BJ (cell line): ENCODE results near the gene RASL10A. TPM values are rescaled to one million over a fixed set of nuclear protein-coding genes. Genes with fewer than 3 reads are reported as not detected.

Source experiments
- CTCF ChIA-PET: fragments of 350-600 bp; formaldehyde crosslinking; extraction: SDS; loops from one replicate; lab custom pipeline; 2021; ENCODE audit warnings: antibody characterized with exemption, inconsistent platforms; lab: Yijun Ruan, JAX
- POLR2A ChIA-PET: fragments of 300-600 bp; sonication (Branson Sonifier 250); formaldehyde crosslinking; extraction: SDS; loops from one replicate; lab custom pipeline; 2021; ENCODE audit warnings: antibody characterized with exemption; lab: Charles Lee
- DNase-seq: peaks from one replicate; pipeline ENCODE4 v3.0.0-alpha.2; 2011; ENCODE audit warnings: low read depth
- H3K27me3 ChIP-seq: 2 replicates; pipeline ENCODE4 v1.6.0; 2011; ENCODE audit warnings: low read length; ENCODE audit not compliant: control insufficient read depth, insufficient read depth
- H3K36me3 ChIP-seq: 2 replicates; pipeline ENCODE4 v1.5.1; 2011; ENCODE audit warnings: low read length; ENCODE audit not compliant: control insufficient read depth, insufficient read depth
- H3K4me3 ChIP-seq: 2 replicates; pipeline ENCODE4 v1.5.1; 2011; ENCODE audit warnings: low read depth, mild to moderate bottlenecking, control low read depth, low read length
- CTCF ChIP-seq: IDR thresholded peaks from 2 replicates; pipeline ENCODE4 v1.5.1; 2011; ENCODE audit warnings: low read depth, mild to moderate bottlenecking, control low read depth, inconsistent platforms, low read length, moderate library complexity; ENCODE audit not compliant: insufficient read depth
- polyA plus RNA-seq: library from polyadenylated mRNA; depleted of rRNA; stranded (reverse); fragments of >200 nt; gene quantifications from 2 replicates; pipeline ENCODE4 v1.2.3, GENCODE V29; 2011

Gene RASL10A
- polyA plus RNA-seq, 1 experiment = 0.16 TPM

DNA sequence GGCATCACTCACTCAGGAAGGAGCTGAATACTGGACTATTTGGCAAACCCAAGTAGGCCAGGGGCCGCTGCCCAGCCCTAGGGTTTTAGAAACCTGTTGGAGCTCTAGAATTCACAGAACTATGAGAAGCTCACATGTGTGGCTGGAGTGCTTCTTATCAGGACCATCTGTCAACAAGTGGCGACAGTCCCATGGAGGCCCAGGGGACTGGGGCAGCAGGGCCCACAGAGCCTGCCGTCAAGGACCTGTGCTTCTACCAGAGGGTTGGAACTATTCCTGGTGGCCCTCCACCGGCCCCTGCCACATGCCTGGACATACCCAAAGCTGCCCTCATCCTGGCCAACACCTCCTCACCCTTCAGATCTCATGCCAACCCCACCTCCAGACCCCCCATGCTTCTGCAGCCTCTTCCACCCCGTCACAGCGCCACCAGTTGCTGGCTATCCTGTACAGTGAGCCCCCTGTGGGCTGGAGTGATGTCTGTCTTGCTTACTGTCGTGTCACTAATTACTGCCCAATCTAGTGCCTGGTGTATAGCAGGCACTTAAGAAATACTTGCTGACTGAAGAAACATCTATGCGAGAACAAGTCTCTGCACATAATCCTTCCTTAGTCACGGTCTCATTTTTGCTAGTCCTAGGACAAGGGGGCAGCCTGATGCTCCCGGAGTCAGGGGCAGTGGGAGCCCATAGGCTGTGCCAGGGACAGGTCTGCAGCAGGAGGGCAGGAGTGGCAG lies 27.2 kb upstream of the RASL10A start:
- no peak for DNase-seq
- Histone ChIP-seq H3K27me3 (no peaks in the 10 kb centered on the region), H3K4me3 (no peak overlapping the region), H3K36me3 (peaks cover 27% of the 10 kb centered on the region)
- ChIA-PET CTCF (interaction anchor here (1.0 to 2.0 kb wide), 2 partner anchors 16 to 17 kb away, joined by 3 to 8 read pairs; no protein-coding TSS in a partner anchor), POLR2A (no interaction called here)
- no peak for TF ChIP-seq CTCF

GRCh38 chr22:29342177-29342576 lies 26.7 kb upstream of the RASL10A start:
- no peak for TF ChIP-seq CTCF
- H3K4me3 ChIP-seq = no peak overlapping the region
- peaks cover 24% of the 10 kb centered on the region for H3K36me3 ChIP-seq
- POLR2A ChIA-PET = no interaction called here
- no peaks in the 10 kb centered on the region for H3K27me3 ChIP-seq
- CTCF ChIA-PET = interaction anchor here (2.0 kb wide), 1 partner anchor 17 kb away, joined by 8 read pairs; no protein-coding TSS in a partner anchor
- DNase-seq = no peak

GRCh38 chr22:29341849-29342127 lies 26.3 kb upstream of the RASL10A start:
- no peak overlapping the region for H3K4me3 ChIP-seq
- no peak for TF ChIP-seq CTCF
- H3K27me3 ChIP-seq = no peaks in the 10 kb centered on the region
- no peak for DNase-seq
- CTCF ChIA-PET = no interaction called here
- peaks cover 26% of the 10 kb centered on the region for H3K36me3 ChIP-seq
- POLR2A ChIA-PET = no interaction called here

DNA sequence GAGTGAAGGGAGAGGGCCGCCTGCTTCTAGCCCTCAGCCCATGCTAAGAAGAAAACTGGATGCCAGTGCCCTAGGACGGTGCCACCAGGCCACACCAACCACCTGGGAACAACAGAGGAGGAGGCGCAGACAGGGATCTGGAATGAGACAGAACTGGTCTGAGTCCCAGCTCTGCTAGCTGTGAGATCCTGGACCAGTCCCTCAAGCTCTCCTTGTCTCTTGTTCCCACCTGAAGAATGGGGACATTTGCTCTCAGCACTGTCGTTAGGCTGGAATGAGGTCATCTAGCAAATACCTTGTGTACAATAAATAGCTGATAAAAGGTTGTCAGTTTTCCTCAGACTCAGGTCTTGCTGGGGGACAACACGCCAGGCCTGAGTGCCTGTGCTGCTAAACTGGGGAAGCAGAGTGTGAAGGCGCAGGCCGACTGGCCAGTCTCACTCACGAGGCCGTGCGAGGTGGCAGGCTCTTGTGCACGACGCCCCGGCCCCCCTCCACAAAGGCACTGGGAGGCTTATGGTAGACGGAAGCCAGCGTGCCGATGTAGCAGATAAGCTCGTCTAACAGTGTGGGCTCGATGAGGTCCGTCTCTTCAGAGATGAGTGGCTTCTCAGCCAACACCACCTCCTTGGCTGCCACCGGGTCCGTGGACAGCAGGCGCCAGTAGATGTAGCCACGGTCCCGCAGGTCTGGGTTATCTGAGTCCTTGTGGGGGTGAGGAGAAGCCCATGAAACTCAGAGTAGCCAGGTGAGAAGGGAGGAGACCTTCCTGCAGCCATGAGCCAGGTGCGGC lies 25.8 kb upstream of the RASL10A start:
- H3K36me3 ChIP-seq = peaks cover 25% of the 10 kb centered on the region
- ChIA-PET POLR2A (no interaction called here), CTCF (interaction anchor here (1.1 kb wide), 1 partner anchor 54 kb away, joined by 4 read pairs; no protein-coding TSS in a partner anchor)
- DNase-seq = no peak
- H3K4me3 ChIP-seq = no peak overlapping the region
- no peak for TF ChIP-seq CTCF
- no peaks in the 10 kb centered on the region for H3K27me3 ChIP-seq

- no peak for TF ChIP-seq CTCF
- POLR2A ChIA-PET = no interaction called here
- Histone ChIP-seq H3K27me3 (no peaks in the 10 kb centered on the region), H3K36me3 (peaks cover 26% of the 10 kb centered on the region), H3K4me3 (no peak overlapping the region)
- DNase-seq = no peak
- CTCF ChIA-PET = interaction anchor here (1.0 to 1.1 kb wide), 2 partner anchors 18 to 55 kb away, joined by 3 to 4 read pairs; no protein-coding TSS in a partner anchor
Measured at GRCh38 chr22:29340566-29340965, 25.1 kb upstream of the RASL10A start.
